T-helper 2 cell treated with Interferon-gamma antibody and Interleukin-4, amounts not matched to agents 100 ng/mL and 5 ng/mL, for 36 hours (primary cell): ENCODE measurements around the gene CADM1. TPM values are rescaled to one million over a fixed set of nuclear protein-coding genes. Genes with fewer than 3 reads are reported as not detected.
"Not testable (repeated sequence)": the region's sequence is repeated elsewhere in the genome, so short reads cannot be mapped to it uniquely, and the experiment has no call there.

Source experiments
- intact Hi-C: fragments of 100-400 bp; cut with micrococcal nuclease; formaldehyde crosslinking; loops from one replicate; pipeline ENCODE4 v1.15.1; 2023
- total RNA-seq: library from RNA; stranded (reverse); gene quantifications from 2 replicates; pipeline ENCODE4 v1.2.3, GENCODE V29; 2022

The CADM1 gene
- total RNA-seq, 1 donor from 2014 or later: 0.91 TPM

- intact Hi-C loops: no loop called here
Observed at GRCh38 chr11:115488945-115489344, 15.3 kb downstream of the CADM1 start.

- intact Hi-C loops: no loop called here
Observed at GRCh38 chr11:115481528-115481927, 22.7 kb downstream of the CADM1 start.

DNA sequence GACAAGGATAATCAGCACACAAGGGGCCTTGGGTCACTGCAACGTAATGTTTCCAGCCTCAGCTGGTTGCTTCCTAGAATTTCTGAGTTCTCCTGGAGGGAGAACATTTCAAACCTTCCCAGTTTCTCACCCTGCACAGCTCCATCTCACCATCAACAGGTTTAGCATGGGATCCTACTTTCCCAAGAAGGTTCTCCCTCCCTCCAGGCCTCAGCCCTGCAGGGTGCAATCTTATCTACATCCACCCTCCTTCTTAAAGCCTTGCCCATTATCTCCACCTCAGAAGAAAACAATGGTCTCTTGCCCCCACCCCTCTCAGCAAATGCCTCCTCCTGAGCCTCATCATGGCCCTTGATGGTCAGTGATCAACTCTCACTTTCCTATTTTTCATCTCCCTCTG lies 23.6 kb downstream of the CADM1 start:
- intact Hi-C loops: no loop called here

DNA sequence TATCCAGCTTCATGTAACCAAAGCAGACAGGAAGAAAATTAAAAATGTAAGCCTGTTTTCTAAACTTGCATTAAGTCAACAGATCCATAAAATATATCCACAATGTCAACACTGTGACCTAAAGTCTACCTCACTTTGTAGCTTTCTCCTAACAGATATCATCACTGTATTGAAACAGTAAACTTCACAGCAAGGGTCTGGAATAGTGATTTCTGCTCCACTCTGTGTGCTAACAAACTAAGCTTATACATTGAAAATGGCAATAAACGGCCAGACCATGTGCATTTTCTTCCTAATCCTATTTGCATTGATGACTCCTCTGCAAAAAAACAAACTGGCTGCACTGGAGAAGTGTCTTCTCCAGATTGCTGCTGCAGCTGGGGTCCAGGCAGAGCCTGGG lies 26.8 kb downstream of the CADM1 start:
- intact Hi-C loops: no loop called here

GRCh38 chr11:115476463-115477286 lies 27.5 kb downstream of the CADM1 start:
- intact Hi-C loops: no loop called here

GRCh38 chr11:115475564-115475963 lies 28.7 kb downstream of the CADM1 start:
- intact Hi-C loops: no loop called here

DNA sequence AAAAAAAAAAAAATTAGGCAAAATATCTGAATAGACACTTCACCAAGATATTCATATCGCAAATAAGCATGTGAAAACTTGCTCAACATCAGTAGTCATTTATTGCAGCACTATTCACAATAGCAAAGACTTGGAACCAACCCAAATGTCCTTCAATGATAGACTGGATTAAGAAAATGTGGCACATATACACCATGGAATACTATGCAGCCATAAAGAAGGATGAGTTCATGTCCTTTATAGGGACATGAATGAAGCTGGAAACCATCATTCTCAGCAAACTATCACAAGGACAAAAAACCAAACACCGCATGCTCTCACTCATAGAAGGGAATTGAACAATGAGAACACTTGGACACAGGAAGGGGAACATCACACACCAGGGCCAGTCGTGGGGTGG lies 29.9 kb downstream of the CADM1 start:
- intact Hi-C loops: not testable (repeated sequence)

GRCh38 chr11:115473167-115473566 lies 31.0 kb downstream of the CADM1 start:
- intact Hi-C loops: no loop called here

- intact Hi-C loops: no loop called here
Observed at GRCh38 chr11:115471367-115471766, 32.8 kb downstream of the CADM1 start.

- intact Hi-C loops: no loop called here
Observed at GRCh38 chr11:115470928-115471327, 33.3 kb downstream of the CADM1 start.

DNA sequence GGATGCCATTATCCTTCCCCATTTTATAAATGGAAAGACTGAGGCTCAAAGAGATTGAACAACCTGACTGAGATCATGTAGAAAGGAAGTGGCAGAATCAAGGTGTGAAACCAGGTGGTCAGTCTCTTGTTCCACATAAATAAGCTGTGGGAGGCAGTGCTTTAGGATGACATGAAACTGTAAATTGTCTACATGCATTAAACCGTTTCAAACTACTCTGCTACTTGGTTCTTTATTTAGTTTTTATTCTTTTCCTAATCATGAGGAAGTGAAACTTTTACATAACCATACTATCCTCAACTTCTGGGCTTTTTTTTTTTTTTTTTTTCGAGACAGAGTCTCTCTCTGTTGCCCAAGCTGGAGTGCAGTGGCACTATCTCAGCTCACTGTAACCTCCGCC lies 34.9 kb downstream of the CADM1 start:
- intact Hi-C loops: no loop called here

- intact Hi-C loops: no loop called here
Observed at GRCh38 chr11:115466122-115466521, 38.1 kb downstream of the CADM1 start.

DNA sequence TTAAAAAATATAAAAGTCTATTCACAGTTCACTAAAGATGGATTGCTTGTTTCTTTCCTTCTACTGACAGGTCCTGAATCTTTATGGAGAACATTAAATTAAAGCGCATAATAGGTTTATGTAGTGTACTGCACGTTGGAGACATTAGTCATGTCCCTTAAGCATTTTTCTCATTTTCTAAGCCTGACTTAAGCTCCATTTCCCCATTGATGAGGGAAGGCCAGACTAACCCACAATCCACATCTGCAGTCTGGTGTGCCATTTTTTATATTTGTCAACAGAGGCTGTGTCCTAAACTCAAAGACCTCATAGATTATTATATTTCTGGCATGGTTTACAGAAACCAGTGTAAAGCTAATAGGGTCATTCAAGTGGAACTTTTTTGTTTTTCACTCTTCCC lies 39.9 kb downstream of the CADM1 start:
- intact Hi-C loops: no loop called here

GRCh38 chr11:115463606-115464005 lies 40.6 kb downstream of the CADM1 start:
- intact Hi-C loops: no loop called here

GRCh38 chr11:115462757-115463156 lies 41.5 kb downstream of the CADM1 start:
- intact Hi-C loops: no loop called here

- intact Hi-C loops: no loop called here
Observed at GRCh38 chr11:115462004-115462541, 42.1 kb downstream of the CADM1 start.

DNA sequence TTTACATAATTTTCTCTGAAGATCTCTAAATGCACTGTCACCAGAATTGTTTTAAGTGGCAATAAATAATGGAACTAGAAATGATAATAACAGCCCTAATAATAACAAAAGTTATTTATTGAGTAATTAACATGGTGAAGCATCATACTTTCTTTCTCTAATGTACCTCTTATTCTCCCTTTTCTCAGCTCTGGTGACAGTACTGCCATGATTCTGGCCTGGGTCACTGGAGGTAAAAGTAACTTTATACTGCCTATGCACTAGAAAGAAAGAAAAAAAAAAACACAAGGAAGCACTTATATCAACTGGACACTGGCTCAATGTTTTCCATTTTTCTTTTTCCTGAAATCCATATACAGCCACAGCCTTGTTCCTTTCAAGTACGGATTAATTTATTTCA lies 43.7 kb downstream of the CADM1 start:
- intact Hi-C loops: no loop called here

GRCh38 chr11:115459563-115459962 lies 44.7 kb downstream of the CADM1 start:
- intact Hi-C loops: no loop called here

GRCh38 chr11:115458877-115459276 lies 45.3 kb downstream of the CADM1 start:
- intact Hi-C loops: no loop called here

GRCh38 chr11:115456019-115456418 lies 48.2 kb downstream of the CADM1 start:
- intact Hi-C loops: no loop called here

DNA sequence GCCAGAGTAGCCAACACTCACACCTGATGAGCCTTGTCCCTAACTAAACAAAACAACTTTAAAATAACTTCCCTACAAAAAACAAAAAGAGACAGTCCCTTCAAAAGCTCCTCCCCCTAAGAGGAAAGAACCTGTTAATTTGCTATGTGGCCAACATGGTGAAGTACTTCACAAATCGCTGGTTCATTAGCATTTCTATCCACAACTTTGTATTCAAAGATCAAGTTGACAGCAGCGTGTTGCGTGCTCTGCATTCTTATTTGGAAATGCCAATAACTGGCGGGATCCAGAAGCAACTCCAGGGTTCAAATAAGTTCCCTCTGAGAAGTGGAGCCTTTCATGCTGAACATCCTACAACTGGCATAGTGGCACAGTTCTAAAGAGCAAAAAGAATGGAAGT lies 48.6 kb downstream of the CADM1 start:
- intact Hi-C loops: no loop called here

DNA sequence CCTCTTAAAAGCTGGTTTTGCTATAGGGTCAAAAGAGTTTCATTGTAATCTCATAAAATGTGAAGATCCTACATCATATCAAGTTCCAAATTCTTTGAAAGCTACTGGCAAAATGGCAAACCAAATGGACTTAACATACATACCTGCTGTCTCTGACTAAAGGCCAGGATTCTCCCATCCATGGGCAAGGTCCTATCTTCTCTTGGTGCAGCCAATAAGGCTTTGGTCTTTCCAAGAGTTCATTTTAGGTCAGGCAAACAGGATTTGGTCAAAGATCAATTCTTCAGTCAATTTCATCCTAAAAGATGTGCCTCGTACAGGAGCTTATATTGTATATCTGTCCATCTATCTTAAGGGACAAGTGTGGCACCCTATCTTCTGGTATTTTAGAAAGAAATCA lies 49.7 kb downstream of the CADM1 start:
- intact Hi-C loops: no loop called here
